Neural cell (in vitro differentiated cells): Measurements from ENCODE around the gene RAB11FIP3.
"Not testable (repeated sequence)": the region's sequence is repeated elsewhere in the genome, so short reads cannot be mapped to it uniquely, and the experiment has no call there.

ENCODE experiments used
- EZH2 ChIP-seq: fragments of 200-600, 300-800 bp; shearing (Covaris generic), sonication (generic); IDR thresholded peaks from 2 replicates; pipeline ENCODE4 v1.6.1; 2014; ENCODE audit warnings: antibody characterized with exemption, low read length, borderline replicate concordance, mild to moderate bottlenecking; ENCODE audit not compliant: insufficient read depth, poor library complexity, severe bottlenecking
- TF ChIP-seq, protein P1 (sequence below): fragments of 450-650 bp; IDR thresholded peaks from 2 replicates; pipeline ENCODE4 v1.5.1; 2014; ENCODE audit warnings: antibody characterized with exemption, mild to moderate bottlenecking, moderate library complexity; ENCODE audit not compliant: poor library complexity, severe bottlenecking

DNA sequence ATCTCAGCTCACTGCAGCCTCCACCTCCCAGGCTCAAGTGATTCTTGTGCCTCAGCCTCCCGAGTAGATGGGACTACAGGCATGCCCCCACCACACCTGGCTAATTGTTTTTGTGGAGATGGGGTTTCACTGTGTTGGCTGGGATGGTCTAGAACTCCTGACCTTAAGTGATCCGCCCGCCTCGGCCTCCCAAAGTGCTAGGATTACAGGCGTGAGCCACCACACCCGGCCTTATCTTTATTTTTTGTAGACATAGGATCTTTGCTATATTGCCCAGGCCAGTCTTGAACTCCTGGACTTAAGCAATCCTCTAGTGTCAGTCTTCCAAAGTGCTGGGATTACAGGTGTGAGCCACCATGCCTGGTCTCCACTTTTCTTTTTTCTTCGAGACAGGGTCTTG lies 44.0 kb downstream of the RAB11FIP3 start:
- TF ChIP-seq, protein P1, sequence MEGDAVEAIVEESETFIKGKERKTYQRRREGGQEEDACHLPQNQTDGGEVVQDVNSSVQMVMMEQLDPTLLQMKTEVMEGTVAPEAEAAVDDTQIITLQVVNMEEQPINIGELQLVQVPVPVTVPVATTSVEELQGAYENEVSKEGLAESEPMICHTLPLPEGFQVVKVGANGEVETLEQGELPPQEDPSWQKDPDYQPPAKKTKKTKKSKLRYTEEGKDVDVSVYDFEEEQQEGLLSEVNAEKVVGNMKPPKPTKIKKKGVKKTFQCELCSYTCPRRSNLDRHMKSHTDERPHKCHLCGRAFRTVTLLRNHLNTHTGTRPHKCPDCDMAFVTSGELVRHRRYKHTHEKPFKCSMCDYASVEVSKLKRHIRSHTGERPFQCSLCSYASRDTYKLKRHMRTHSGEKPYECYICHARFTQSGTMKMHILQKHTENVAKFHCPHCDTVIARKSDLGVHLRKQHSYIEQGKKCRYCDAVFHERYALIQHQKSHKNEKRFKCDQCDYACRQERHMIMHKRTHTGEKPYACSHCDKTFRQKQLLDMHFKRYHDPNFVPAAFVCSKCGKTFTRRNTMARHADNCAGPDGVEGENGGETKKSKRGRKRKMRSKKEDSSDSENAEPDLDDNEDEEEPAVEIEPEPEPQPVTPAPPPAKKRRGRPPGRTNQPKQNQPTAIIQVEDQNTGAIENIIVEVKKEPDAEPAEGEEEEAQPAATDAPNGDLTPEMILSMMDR = not testable (repeated sequence)
- not testable (repeated sequence) for TF ChIP-seq EZH2
